HG03103 (cell line): ENCODE data around the gene UCHL3.

Source experiments
- ATAC-seq: cut with Tn5 transposase; IDR thresholded peaks from one replicate; pipeline ENCODE4 v1.9.1; 2021; ENCODE audit warnings: low read depth; ENCODE audit not compliant: unreplicated experiment

The UCHL3 gene

GRCh38 chr13:75549262-75550158 is at the start of gene UCHL3:
Gene UCHL3, plus strand, starts transcription at chr13:75549791. Its CDS starts 30 bp downstream, at chr13:75549821.
- ATAC-seq: peak; percentile 97

- no peak for ATAC-seq
These were observed 44.3 kb upstream of the UCHL3 start for GRCh38 chr13:75505327-75505726.

GRCh38 chr13:75506018-75506417 is 43.6 kb upstream of the UCHL3 start:
- ATAC-seq: no peak

GRCh38 chr13:75507027-75508001 is 42.3 kb upstream of the UCHL3 start:
- ATAC-seq: no peak

GRCh38 chr13:75508002-75508548 is 41.5 kb upstream of the UCHL3 start:
- no peak for ATAC-seq

GRCh38 chr13:75511051-75511625 is 38.5 kb upstream of the UCHL3 start:
- no peak for ATAC-seq

- peak; percentile 86 for ATAC-seq
These were observed 37.3 kb upstream of the UCHL3 start for GRCh38 chr13:75512253-75512652.

GRCh38 chr13:75513271-75513670 is 36.3 kb upstream of the UCHL3 start:
- ATAC-seq: no peak

- ATAC-seq: no peak
These were observed 35.3 kb upstream of the UCHL3 start for GRCh38 chr13:75514080-75514995.

- no peak for ATAC-seq
These were observed 31.0 kb upstream of the UCHL3 start for GRCh38 chr13:75518439-75519088.

GRCh38 chr13:75521956-75522355 is 27.6 kb upstream of the UCHL3 start:
- no peak for ATAC-seq

- no peak for ATAC-seq
These were observed 19.0 kb upstream of the UCHL3 start for GRCh38 chr13:75530549-75530961.

GRCh38 chr13:75533861-75534260 is 15.7 kb upstream of the UCHL3 start:
- no peak for ATAC-seq

GRCh38 chr13:75537401-75538365 is 11.9 kb upstream of the UCHL3 start, which contains the start of gene COMMD6:
Gene COMMD6, minus strand, starts transcription at chr13:75537841. Its CDS starts 36 bp downstream, at chr13:75537805.
- ATAC-seq: peak; percentile 93

- ATAC-seq: no peak
These were observed 8.3 kb upstream of the UCHL3 start for GRCh38 chr13:75541287-75541686.

- ATAC-seq: no peak
These were observed 7.6 kb upstream of the UCHL3 start for GRCh38 chr13:75541961-75542360.

- ATAC-seq: no peak
These were observed 4.8 kb upstream of the UCHL3 start for GRCh38 chr13:75544681-75545330.
